Parathyroid adenoma (tissue), 2 donors: ENCODE measurements around the gene UBE2D1.

ENCODE experiments used
- H2AFZ ChIP-seq: fragments of 300-600 bp; sonication (generic); one replicate; pipeline ENCODE4 v1.7.0; 2017; ENCODE audit warnings: antibody characterized with exemption, mild to moderate bottlenecking
- H3K27ac ChIP-seq: fragments of 300-600 bp; sonication (generic); one replicate; pipeline ENCODE4 v1.7.0; 2017
- H3K27me3 ChIP-seq: fragments of 300-600 bp; sonication (generic); one replicate; pipeline ENCODE4 v1.7.0; 2017; ENCODE audit warnings: low read length; ENCODE audit not compliant: control insufficient read depth, insufficient read depth
- H3K36me3 ChIP-seq: fragments of 300-600 bp; sonication (generic); one replicate; pipeline ENCODE4 v1.7.0; 2017; ENCODE audit warnings: low read length; ENCODE audit not compliant: control insufficient read depth, insufficient read depth
- H3K4me1 ChIP-seq: fragments of 300-600 bp; sonication (generic); one replicate; pipeline ENCODE4 v1.7.0; 2017; ENCODE audit warnings: control low read depth
- H3K4me2 ChIP-seq: fragments of 300-600 bp; sonication (generic); one replicate; pipeline ENCODE4 v1.7.0; 2017; ENCODE audit warnings: low read length
- H3K4me3 ChIP-seq: fragments of 300-600 bp; sonication (generic); one replicate; pipeline ENCODE4 v1.7.0; 2017; ENCODE audit warnings: low read depth, low read length
- H3K79me2 ChIP-seq: fragments of 300-600 bp; sonication (generic); one replicate; pipeline ENCODE4 v1.7.0; 2017; ENCODE audit warnings: control low read depth
- H3K9ac ChIP-seq: fragments of 300-600 bp; sonication (generic); one replicate; pipeline ENCODE4 v1.7.0; 2017; ENCODE audit warnings: mild to moderate bottlenecking
- H3K9me3 ChIP-seq: fragments of 300-600 bp; sonication (generic); one replicate; pipeline ENCODE4 v1.7.0; 2017; ENCODE audit warnings: low read length; ENCODE audit not compliant: control insufficient read depth
- TF ChIP-seq, protein P1 (sequence below): fragments of 300-600 bp; sonication (generic); IDR thresholded peaks from one replicate; pipeline ENCODE4 v1.7.0; 2017; ENCODE audit warnings: antibody characterized with exemption, mild to moderate bottlenecking
- donor health status: primary hyperparathyroidism.

UBE2D1 gene

DNA sequence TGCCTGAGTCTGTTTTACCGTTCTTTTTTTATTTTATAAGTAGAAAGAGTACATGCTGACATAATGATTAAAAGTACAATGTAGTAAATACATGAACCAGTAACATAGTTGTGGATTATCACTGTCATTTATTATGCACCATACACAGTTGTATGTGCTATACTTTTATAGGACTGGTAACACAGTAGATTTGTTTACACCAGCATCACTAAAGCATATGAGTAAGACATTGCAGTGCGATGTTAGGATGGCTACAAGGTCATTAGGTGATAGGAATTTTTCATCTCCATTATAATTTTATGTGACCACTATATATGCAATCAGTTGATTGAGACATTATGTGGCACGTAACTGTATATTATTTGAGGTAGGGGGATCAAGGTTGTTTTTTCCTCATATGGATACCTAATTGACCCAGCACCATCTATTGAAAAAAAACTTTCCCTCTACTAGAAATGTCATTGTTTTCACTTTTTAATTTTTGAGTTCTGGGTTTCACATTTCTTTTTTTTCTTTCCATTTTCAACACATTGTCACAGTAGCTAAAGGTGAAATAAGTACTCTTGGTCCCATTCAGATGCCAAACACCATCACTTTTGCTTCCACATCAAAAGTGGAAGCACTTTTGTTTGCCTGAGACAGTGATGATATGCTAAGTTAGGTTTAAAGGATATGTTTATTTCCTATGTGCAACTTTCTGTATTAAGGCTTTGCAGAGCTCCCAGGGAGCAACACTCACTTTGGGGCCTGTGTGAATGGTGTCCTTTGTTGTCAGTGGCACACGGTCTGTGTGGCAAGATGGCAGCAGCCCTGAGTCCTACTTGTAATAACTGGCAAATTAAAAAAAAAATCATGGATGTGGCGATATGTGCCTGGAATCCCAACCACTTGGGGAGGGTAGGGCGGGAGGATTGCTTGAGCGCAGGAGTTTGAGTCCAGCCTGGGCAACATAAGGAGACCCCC, 17.1 kb downstream of the UBE2D1 start:
- TF ChIP-seq, protein P1, sequence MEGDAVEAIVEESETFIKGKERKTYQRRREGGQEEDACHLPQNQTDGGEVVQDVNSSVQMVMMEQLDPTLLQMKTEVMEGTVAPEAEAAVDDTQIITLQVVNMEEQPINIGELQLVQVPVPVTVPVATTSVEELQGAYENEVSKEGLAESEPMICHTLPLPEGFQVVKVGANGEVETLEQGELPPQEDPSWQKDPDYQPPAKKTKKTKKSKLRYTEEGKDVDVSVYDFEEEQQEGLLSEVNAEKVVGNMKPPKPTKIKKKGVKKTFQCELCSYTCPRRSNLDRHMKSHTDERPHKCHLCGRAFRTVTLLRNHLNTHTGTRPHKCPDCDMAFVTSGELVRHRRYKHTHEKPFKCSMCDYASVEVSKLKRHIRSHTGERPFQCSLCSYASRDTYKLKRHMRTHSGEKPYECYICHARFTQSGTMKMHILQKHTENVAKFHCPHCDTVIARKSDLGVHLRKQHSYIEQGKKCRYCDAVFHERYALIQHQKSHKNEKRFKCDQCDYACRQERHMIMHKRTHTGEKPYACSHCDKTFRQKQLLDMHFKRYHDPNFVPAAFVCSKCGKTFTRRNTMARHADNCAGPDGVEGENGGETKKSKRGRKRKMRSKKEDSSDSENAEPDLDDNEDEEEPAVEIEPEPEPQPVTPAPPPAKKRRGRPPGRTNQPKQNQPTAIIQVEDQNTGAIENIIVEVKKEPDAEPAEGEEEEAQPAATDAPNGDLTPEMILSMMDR, result no peak
- no peak overlapping the region for H3K4me3 ChIP-seq
- H2AFZ ChIP-seq, result no peak overlapping the region
- no peaks in the 10 kb centered on the region for H3K36me3 ChIP-seq
- peaks cover 18% of the 10 kb centered on the region for H3K79me2 ChIP-seq
- no peak overlapping the region for H3K27ac ChIP-seq
- no peaks in the 10 kb centered on the region for H3K27me3 ChIP-seq
- peaks cover 10% of the 10 kb centered on the region for H3K4me1 ChIP-seq
- no peak overlapping the region for H3K4me2 ChIP-seq
- no peaks in the 10 kb centered on the region for H3K9me3 ChIP-seq
- H3K9ac ChIP-seq, result no peak overlapping the region

DNA sequence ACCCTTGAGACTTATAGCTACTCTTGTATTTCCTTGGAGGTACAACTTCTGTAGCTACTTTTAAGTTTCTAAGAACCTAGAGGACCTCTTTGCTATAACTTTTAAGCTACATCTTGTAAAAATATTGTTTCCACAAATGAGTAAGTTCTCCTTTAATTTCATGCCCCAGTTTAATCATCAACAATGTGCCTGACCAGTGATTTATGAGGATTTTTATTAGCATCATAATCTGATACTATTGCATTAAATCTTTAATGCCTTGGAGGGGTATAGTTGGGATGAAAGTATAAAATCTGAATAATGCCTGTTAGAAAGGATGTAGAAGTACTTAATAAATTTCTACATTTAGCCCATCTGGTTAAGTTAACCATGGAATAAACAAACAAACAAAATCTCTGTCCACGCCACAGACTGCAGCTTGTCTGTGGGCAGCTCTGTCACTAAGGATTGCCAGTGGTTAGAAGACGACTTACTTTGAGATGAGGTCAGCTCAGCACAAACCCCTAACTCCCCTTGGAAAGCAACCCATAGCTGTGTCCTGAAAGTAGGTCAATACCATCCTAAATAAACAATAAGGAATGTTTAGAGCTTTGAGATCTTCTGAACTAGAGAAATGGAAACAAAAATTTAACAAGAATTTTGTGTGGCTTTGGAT, 18.3 kb downstream of the UBE2D1 start:
- Histone ChIP-seq H3K9ac (no peak overlapping the region), H3K36me3 (no peaks in the 10 kb centered on the region), H3K79me2 (peaks cover 9% of the 10 kb centered on the region), H3K27ac (no peak overlapping the region), H3K4me2 (no peak overlapping the region), H3K4me3 (no peak overlapping the region), H3K27me3 (no peaks in the 10 kb centered on the region), H3K9me3 (no peaks in the 10 kb centered on the region), H2AFZ (no peak overlapping the region), H3K4me1 (peaks cover 10% of the 10 kb centered on the region)
- TF ChIP-seq, protein P1, result no peak

GRCh38 chr10:58356756-58357155, 21.9 kb downstream of the UBE2D1 start:
- TF ChIP-seq, protein P1, result no peak
- no peak overlapping the region for H3K27ac ChIP-seq
- no peaks in the 10 kb centered on the region for H3K36me3 ChIP-seq
- no peaks in the 10 kb centered on the region for H3K27me3 ChIP-seq
- H3K4me2 ChIP-seq, result no peak overlapping the region
- peaks cover 10% of the 10 kb centered on the region for H3K4me1 ChIP-seq
- H3K79me2 ChIP-seq, result peaks cover 6% of the 10 kb centered on the region
- no peaks in the 10 kb centered on the region for H3K9me3 ChIP-seq
- no peak overlapping the region for H2AFZ ChIP-seq
- no peak overlapping the region for H3K9ac ChIP-seq
- no peak overlapping the region for H3K4me3 ChIP-seq

GRCh38 chr10:58358314-58358933, 23.6 kb downstream of the UBE2D1 start:
- Histone ChIP-seq H3K79me2 (peaks cover 2% of the 10 kb centered on the region), H3K27ac (no peak overlapping the region)

More at GRCh38 chr10:58358314-58358933, 23.6 kb downstream of the UBE2D1 start:
- no peaks in the 10 kb centered on the region for H3K27me3 ChIP-seq
- H3K36me3 ChIP-seq, result no peaks in the 10 kb centered on the region
- TF ChIP-seq, protein P1, result no peak
- no peaks in the 10 kb centered on the region for H3K9me3 ChIP-seq
- no peak overlapping the region for H2AFZ ChIP-seq
- no peak overlapping the region for H3K4me2 ChIP-seq
- H3K9ac ChIP-seq, result no peak overlapping the region
- H3K4me3 ChIP-seq, result no peak overlapping the region
- peaks cover 10% of the 10 kb centered on the region for H3K4me1 ChIP-seq
